ENCODE measurements around the gene ANGEL1.

Gene ANGEL1

GRCh38 chr14:76742966-76743365 is 69.7 kb downstream of the ANGEL1 start:
- H3K9me3 ChIP-seq: no peaks in the 10 kb centered on the region; the same call in 1 of the 2 replicates
- H3K4me3 ChIP-seq (ENCODE audit: low read depth, low read length): no peak overlapping the region
- no peak for TF ChIP-seq CTCF (IDR thresholded peaks at IDR 0.05; ENCODE audit: low read depth, low read length)
- H3K36me3 ChIP-seq: no peaks in the 10 kb centered on the region
- no peak for DNase-seq
- H3K4me1 ChIP-seq: no peaks in the 10 kb centered on the region
- H3K27me3 ChIP-seq: 0 out of 2 replicates have a peak, but pooled peaks cover 3% of the 10 kb centered on the region

GRCh38 chr14:76742185-76742584 is 70.5 kb downstream of the ANGEL1 start:
- Histone ChIP-seq H3K27me3 (0 out of 2 replicates have a peak, but pooled peaks cover 3% of the 10 kb centered on the region), H3K4me3 (ENCODE audit: low read depth, low read length) (no peak overlapping the region), H3K4me1 (no peaks in the 10 kb centered on the region), H3K9me3 (no peaks in the 10 kb centered on the region; the same call in 1 of the 2 replicates), H3K36me3 (no peaks in the 10 kb centered on the region)
- TF ChIP-seq CTCF (IDR thresholded peaks at IDR 0.05; ENCODE audit: low read depth, low read length): no peak
- no peak for DNase-seq

GRCh38 chr14:76741074-76741473 is 71.6 kb downstream of the ANGEL1 start:
- no peaks in the 10 kb centered on the region; the same call in 1 of the 2 replicates for H3K9me3 ChIP-seq
- no peaks in the 10 kb centered on the region for H3K4me1 ChIP-seq
- TF ChIP-seq CTCF (IDR thresholded peaks at IDR 0.05; ENCODE audit: low read depth, low read length): no peak
- no peak overlapping the region for H3K4me3 ChIP-seq (ENCODE audit: low read depth, low read length)
- no peak for DNase-seq
- H3K36me3 ChIP-seq: no peaks in the 10 kb centered on the region
- H3K27me3 ChIP-seq: 0 out of 2 replicates have a peak, but pooled peaks cover 3% of the 10 kb centered on the region
